ENCODE results near the gene C1QTNF8.
"Not testable (repeated sequence)": the region's sequence is repeated elsewhere in the genome, so short reads cannot be mapped to it uniquely, and the experiment has no call there.

C1QTNF8 gene

GRCh38 chr16:1091992-1092552 lies 4.0 kb downstream of the C1QTNF8 start:
- no peak for DNase-seq

- no peak for DNase-seq
Measured at GRCh38 chr16:1090620-1091587, 5.1 kb downstream of the C1QTNF8 start.

- DNase-seq, result no peak
Measured at GRCh38 chr16:1089822-1090619, 6.0 kb downstream of the C1QTNF8 start.

DNA sequence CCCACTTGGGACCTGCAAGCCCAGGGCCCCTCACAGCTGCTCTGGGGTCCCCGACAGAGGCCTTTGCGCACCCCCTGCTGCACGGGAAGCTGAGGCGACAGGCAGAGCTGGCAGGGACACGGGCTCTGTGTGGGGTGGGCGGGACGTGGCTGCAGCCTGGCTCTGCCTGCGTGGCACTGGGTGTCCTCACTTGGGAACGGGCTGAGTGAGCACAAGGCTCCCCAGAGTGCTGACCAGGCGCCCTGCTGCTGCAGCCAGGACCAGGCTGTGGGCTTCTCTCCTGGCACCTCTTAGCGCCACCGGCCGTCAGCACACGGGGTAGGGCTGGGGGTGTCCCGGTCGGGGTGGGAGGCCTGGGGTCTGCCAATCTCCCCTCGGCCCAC lies 6.6 kb downstream of the C1QTNF8 start:
- DNase-seq, result no peak

- no peak for DNase-seq
Measured at GRCh38 chr16:1088295-1089170, 7.5 kb downstream of the C1QTNF8 start.

DNA sequence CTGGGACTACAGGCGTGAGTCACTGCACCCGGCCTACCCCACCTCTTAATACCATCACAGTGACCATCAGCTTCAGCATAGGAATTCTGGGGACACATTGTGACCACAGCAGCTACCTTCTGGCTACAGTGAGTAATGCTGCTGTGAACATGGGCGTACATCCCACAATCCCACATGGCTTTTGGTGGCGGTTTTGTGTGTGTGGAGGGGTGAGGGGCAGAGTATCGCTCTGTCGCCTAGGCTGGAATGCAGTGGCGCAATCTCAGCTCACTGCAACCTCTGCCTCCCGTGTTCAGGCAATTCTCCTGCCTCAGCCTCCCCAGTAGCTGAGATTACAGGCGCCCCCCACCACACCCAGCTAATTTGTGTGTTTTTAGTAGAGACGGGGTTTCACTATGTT lies 9.6 kb downstream of the C1QTNF8 start:
- DNase-seq, result not testable (repeated sequence)

- DNase-seq, result no peak
Measured at GRCh38 chr16:1084971-1085370, 11.1 kb downstream of the C1QTNF8 start.

- no peak for DNase-seq
Measured at GRCh38 chr16:1082952-1083675, 12.9 kb downstream of the C1QTNF8 start.

DNA sequence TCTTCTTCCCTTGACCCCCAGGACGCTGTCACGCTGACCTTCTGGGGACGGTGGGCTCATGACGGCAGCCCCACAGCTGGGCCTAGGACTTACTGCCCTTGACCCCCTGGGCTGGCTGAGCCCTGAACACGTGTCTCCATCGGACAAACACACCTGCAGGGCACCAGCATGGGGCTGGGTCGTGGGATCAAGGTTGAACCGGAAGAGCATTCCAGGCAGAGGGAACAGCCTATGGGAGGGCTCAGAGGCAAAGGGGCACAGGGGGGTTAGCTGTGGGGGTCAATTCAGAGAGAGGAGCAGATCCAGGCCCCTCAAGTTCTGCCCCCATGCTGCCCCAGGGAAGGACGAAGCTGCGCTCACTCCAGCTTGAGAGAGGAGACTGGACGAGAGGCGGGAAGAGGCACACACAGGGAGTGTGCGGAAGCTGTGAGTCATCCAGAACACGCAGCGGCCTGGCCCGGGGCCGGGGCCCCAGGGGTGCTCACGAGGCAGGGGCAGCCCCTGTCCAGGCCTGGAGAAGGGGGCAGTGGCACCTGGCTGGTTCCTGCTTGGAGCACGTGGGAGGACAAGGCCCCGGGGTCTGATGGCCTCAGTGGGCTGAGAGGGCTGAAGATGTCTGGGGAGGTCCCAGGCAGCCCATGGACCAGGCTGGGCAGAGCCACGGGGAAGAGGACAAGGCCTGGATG lies 13.6 kb downstream of the C1QTNF8 start:
- DNase-seq, result no peak

GRCh38 chr16:1081734-1082265 lies 14.2 kb downstream of the C1QTNF8 start:
- no peak for DNase-seq

GRCh38 chr16:1080801-1081733 lies 15.0 kb downstream of the C1QTNF8 start:
- no peak for DNase-seq

DNA sequence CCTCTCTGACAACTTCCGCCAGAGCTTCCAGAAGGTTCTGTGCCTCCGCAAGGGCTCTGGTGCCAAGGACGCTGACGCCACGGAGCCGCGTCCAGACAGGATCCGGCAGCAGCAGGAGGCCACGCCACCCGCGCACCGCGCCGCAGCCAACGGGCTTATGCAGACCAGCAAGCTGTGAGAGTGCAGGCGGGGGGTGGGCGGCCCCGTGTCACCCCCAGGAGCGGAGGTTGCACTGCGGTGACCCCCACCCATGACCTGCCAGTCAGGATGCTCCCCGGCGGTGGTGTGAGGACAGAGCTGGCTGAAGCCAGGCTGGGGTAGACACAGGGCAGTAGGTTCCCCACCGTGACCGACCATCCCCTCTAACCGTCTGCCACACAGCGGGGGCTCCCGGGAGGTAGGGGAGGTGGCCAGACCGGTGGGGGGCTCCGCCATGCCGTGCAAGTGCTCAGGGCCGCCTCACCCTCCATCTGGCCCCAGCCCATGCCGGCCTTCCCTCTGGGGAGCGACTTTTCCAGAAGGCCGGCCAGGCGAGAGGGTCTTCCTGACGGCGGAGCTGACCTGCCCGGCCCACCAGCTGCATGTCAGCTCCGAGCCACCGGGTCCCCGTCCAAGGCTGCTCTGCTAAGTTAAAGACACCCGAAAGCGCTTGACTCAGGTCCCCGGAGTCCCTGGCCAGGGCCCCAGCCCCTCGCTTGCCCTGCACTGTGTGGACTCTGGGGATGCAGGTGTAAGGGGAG lies 16.1 kb downstream of the C1QTNF8 start:
- DNase-seq, result no peak

DNA sequence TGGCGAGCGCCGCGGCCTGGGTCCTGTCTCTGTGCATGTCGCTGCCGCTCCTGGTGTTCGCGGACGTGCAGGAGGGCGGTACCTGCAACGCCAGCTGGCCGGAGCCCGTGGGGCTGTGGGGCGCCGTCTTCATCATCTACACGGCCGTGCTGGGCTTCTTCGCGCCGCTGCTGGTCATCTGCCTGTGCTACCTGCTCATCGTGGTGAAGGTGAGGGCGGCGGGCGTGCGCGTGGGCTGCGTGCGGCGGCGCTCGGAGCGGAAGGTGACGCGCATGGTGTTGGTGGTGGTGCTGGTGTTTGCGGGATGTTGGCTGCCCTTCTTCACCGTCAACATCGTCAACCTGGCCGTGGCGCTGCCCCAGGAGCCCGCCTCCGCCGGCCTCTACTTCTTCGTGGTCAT lies 16.7 kb downstream of the C1QTNF8 start:
- no peak for DNase-seq

DNA sequence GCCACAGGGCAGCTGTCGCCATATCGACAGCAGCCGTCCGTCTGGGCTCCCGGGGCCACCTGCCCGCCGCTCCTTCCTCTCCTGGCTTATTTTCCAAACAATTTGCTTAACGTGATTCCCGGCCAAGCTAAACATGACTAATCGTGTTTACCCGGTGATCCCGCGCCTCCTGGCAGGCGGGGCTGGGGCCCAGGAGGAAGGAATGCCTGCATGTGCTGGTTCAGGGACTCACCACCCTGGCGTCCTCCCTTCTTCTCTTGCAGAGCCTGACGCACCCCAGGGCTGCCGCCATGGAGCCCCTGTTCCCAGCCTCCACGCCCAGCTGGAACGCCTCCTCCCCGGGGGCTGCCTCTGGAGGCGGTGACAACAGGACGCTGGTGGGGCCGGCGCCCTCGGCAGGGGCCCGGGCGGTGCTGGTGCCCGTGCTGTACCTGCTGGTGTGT lies 17.4 kb downstream of the C1QTNF8 start:
- DNase-seq, result no peak

DNA sequence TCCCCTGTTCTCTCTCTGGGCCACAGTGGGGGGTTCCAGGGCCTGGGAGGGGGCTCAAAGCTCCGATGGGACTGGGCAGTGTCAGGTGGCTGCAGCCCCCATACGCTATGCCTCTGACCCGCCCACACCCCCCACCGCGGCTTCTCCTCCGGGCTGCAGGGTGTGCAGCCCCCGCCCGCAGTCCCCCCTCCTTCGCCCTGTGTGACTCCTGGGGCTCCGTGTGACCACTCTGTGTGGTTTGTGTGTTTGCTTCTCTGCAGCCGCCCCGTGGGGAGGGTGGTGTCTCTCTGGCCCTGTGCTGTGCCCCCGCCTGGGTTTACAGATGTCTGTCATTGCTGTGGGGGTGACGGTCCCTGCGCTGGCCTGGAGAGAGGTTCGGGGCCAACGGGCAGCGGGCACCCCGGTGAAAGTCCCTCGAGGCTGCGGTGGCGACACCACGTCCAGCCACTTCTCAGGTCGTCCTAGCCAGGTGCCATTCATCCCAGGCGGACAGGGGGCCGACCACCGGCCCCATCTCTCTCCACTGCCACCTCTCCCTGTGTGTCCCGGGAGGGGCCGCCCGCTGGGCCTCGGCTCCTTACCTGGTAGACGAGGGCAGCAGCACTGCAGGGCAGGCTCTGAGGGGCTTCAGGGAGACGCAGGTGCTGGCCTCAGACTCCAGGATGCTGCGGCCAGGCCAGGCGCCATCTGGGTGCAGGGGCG lies 18.0 kb downstream of the C1QTNF8 start:
- DNase-seq, result no peak

DNA sequence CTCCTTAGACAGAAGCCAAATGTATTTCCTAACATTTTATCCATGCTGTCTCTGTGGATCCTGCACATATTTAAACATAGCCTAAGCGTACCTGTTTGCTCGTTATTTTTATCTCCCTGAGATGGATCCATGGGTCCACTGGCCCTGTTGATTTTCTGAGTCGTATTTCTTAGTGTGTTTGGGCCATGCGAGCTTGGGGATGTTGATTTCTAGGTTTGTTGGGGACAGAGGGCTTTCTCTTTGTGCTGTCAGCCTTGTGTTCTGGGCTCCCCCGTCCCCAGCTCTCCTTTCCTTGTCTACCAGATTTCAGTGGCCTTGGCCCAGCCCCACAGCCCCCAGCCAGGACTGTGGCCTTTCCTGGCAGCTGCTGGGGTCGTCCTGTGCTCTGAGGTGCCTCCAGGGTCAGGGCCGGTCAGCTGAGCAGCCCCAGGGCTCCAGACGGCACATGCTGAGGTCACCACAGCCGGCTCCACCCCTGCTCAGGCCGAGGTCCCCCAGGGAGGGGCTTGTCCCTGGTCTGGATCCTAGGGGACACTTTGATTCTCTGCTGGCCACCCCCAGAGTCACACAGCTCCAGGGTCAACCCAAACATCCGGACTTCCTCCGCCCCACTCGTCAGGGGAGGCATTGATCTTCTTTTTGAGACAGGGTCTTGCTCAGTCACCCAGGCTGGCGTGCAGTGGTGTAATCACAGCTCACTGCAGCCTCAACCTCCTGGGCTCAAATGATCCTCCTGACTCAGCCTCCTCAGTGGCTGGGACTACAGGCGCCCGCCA lies 19.1 kb downstream of the C1QTNF8 start:
- no peak for DNase-seq

GRCh38 chr16:1075546-1075945 lies 20.5 kb downstream of the C1QTNF8 start:
- no peak for DNase-seq

GRCh38 chr16:1074379-1074649 lies 21.7 kb downstream of the C1QTNF8 start:
- no peak for DNase-seq

All from CD4-positive, alpha-beta T cell treated with Interleukin-4 for 1 hour (primary cell).